ENCODE measurements around the gene GRIK2. TPM values are rescaled to one million over a fixed set of nuclear protein-coding genes. Genes with fewer than 3 reads are reported as not detected.

Gene GRIK2
- total and polyA plus RNA-seq, 3 experiments from 2014 or later = not detected

- CTCF ChIA-PET = no interaction called here
- H3K27me3 Mint-ChIP-seq = no peaks in the 10 kb centered on the region
Measured at GRCh38 chr6:101539510-101540245, 146.2 kb downstream of the GRIK2 start.

GRCh38 chr6:101541894-101542293, 148.4 kb downstream of the GRIK2 start:
- Histone ChIP-seq H3K4me1 (ENCODE audit: insufficient read depth, low read length) (no peaks in the 10 kb centered on the region), H3K4me3 (ENCODE audit: low read length) (no peak overlapping the region), H3K9me3 (ENCODE audit: low read length) (no peaks in the 10 kb centered on the region), H3K36me3 (ENCODE audit: insufficient read depth, low read length) (no peaks in the 10 kb centered on the region), H3K27me3 (ENCODE audit: insufficient read depth, low read length, poor library complexity, severe bottlenecking) (no peaks in the 10 kb centered on the region), H3K27ac (ENCODE audit: low read depth, low read length) (no peak overlapping the region)
- Mint-ChIP-seq H3K36me3 (no peaks in the 10 kb centered on the region), H3K27me3 (no peaks in the 10 kb centered on the region), H3K27ac (no peak overlapping the region), H3K4me1 (no peaks in the 10 kb centered on the region), H3K4me3 (no peak overlapping the region), H3K9me3 (peaks cover 0 to 4% (median 2%) of the 10 kb centered on the region in 5 donors)
- POLR2A ChIA-PET = no interaction called here
- CTCF ChIA-PET = no interaction called here
- DNase-seq = no peak

More at GRCh38 chr6:101539510-101540245, 146.2 kb downstream of the GRIK2 start:
- no peaks in the 10 kb centered on the region for H3K9me3 ChIP-seq (ENCODE audit: low read length)
- Mint-ChIP-seq H3K4me3 (no peak overlapping the region), H3K36me3 (no peaks in the 10 kb centered on the region), H3K4me1 (no peaks in the 10 kb centered on the region), H3K9me3 (peaks cover 0 to 4% (median 2%) of the 10 kb centered on the region in 5 donors), H3K27ac (no peak overlapping the region)
- H3K4me1 ChIP-seq (ENCODE audit: insufficient read depth, low read length) = no peaks in the 10 kb centered on the region
- no peaks in the 10 kb centered on the region for H3K27me3 ChIP-seq (ENCODE audit: insufficient read depth, low read length, poor library complexity, severe bottlenecking)
- POLR2A ChIA-PET = no interaction called here
- H3K4me3 ChIP-seq (ENCODE audit: low read length) = no peak overlapping the region
- H3K27ac ChIP-seq (ENCODE audit: low read depth, low read length) = no peak overlapping the region
- no peak for DNase-seq
- no peaks in the 10 kb centered on the region for H3K36me3 ChIP-seq (ENCODE audit: insufficient read depth, low read length)

- DNase-seq = no peak
- CTCF ChIA-PET = no interaction called here
- POLR2A ChIA-PET = no interaction called here
- Histone ChIP-seq H3K27me3 (ENCODE audit: insufficient read depth, low read length, poor library complexity, severe bottlenecking) (no peaks in the 10 kb centered on the region), H3K4me1 (ENCODE audit: insufficient read depth, low read length) (no peaks in the 10 kb centered on the region), H3K36me3 (ENCODE audit: insufficient read depth, low read length) (no peaks in the 10 kb centered on the region), H3K9me3 (ENCODE audit: low read length) (no peaks in the 10 kb centered on the region), H3K27ac (ENCODE audit: low read depth, low read length) (no peak overlapping the region), H3K4me3 (ENCODE audit: low read length) (no peak overlapping the region)
- Mint-ChIP-seq H3K4me3 (no peak overlapping the region), H3K27ac (no peak overlapping the region), H3K9me3 (peaks cover 0 to 7% (median 3%) of the 10 kb centered on the region in 5 donors), H3K27me3 (no peaks in the 10 kb centered on the region), H3K36me3 (no peaks in the 10 kb centered on the region), H3K4me1 (no peaks in the 10 kb centered on the region)
Measured at GRCh38 chr6:101543796-101544195, 150.3 kb downstream of the GRIK2 start.

DNA sequence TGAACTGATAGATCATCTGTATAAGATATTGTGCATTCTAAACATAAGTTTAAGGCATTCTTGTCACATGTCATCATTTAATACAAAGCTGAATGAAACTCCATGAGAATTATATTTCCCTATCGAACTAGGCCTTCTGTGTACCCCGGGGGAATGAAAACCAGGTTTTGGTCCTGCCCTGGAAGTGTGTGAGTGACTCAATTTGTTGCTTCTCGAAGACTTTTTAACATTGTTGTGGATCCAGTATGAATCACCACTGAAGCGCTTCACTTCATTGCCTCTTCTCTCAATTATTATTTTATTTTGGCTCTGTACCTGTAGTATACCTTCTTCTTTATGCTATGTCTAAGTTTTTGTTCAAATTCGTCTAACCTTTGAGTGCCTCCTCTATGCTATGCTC, 150.8 kb downstream of the GRIK2 start:
- ChIA-PET CTCF (no interaction called here), POLR2A (no interaction called here)
- H3K27ac Mint-ChIP-seq = no peak overlapping the region
- no peaks in the 10 kb centered on the region for H3K4me1 Mint-ChIP-seq
- no peaks in the 10 kb centered on the region for H3K36me3 Mint-ChIP-seq
- no peak overlapping the region for H3K4me3 Mint-ChIP-seq
- no peak overlapping the region for H3K4me3 ChIP-seq (ENCODE audit: low read length)
- no peaks in the 10 kb centered on the region for H3K27me3 ChIP-seq (ENCODE audit: insufficient read depth, low read length, poor library complexity, severe bottlenecking)
- no peaks in the 10 kb centered on the region for H3K27me3 Mint-ChIP-seq
- H3K36me3 ChIP-seq (ENCODE audit: insufficient read depth, low read length) = no peaks in the 10 kb centered on the region
- no peak overlapping the region for H3K27ac ChIP-seq (ENCODE audit: low read depth, low read length)
- DNase-seq = no peak
- H3K4me1 ChIP-seq (ENCODE audit: insufficient read depth, low read length) = no peaks in the 10 kb centered on the region
- H3K9me3 ChIP-seq (ENCODE audit: low read length) = no peaks in the 10 kb centered on the region
- peaks cover 0 to 10% (median 3%) of the 10 kb centered on the region in 5 donors for H3K9me3 Mint-ChIP-seq

DNA sequence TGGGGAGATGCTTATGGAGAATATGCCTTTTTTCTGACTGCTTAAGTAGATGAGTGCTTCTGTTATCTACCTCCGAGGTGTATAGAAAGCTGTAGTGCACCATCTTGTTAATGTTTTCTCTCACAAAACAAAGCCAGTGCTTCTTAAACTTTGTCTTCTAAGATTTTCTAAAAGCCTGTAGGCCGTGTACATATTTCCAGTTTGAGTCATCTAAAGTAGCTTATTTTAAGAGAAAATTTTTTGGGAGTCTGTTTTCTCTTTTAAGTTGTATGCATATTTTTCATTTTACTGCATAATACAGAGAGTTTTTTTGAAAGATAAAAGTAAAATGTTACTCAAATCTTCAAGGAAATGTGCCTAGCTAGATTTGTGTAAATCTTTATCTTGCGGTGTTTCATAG, 151.7 kb downstream of the GRIK2 start:
- H3K27me3 Mint-ChIP-seq = no peaks in the 10 kb centered on the region
- no peak overlapping the region for H3K27ac Mint-ChIP-seq
- H3K4me3 ChIP-seq (ENCODE audit: low read length) = no peak overlapping the region
- H3K4me3 Mint-ChIP-seq = no peak overlapping the region
- H3K4me1 ChIP-seq (ENCODE audit: insufficient read depth, low read length) = no peaks in the 10 kb centered on the region
- ChIA-PET CTCF (no interaction called here), POLR2A (no interaction called here)
- no peaks in the 10 kb centered on the region for H3K9me3 ChIP-seq (ENCODE audit: low read length)
- H3K9me3 Mint-ChIP-seq = peaks cover 0 to 6% (median 3%) of the 10 kb centered on the region in 5 donors
- no peak overlapping the region for H3K27ac ChIP-seq (ENCODE audit: low read depth, low read length)
- no peaks in the 10 kb centered on the region for H3K27me3 ChIP-seq (ENCODE audit: insufficient read depth, low read length, poor library complexity, severe bottlenecking)
- no peaks in the 10 kb centered on the region for H3K4me1 Mint-ChIP-seq
- no peak for DNase-seq
- H3K36me3 ChIP-seq (ENCODE audit: insufficient read depth, low read length) = no peaks in the 10 kb centered on the region
- no peaks in the 10 kb centered on the region for H3K36me3 Mint-ChIP-seq

DNA sequence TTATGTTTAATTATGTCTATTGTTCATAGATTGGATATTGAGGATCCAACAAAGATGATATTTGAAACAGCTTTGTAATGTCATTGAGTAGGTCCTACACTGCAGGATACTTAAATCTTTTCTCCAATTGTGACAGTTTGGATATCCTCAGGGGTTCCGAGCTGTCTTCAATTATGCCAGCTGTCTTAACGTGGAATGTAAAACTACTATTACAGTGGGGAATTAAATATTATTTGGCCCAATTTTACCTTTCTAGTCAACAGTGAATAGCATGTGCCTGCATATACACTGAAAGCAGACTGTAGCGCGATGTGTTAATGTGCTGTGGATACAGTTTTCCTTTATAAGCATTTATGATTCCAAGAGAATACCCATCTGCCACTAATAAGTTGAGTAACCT, 156.9 kb downstream of the GRIK2 start:
- H3K27me3 Mint-ChIP-seq = no peaks in the 10 kb centered on the region

DNA sequence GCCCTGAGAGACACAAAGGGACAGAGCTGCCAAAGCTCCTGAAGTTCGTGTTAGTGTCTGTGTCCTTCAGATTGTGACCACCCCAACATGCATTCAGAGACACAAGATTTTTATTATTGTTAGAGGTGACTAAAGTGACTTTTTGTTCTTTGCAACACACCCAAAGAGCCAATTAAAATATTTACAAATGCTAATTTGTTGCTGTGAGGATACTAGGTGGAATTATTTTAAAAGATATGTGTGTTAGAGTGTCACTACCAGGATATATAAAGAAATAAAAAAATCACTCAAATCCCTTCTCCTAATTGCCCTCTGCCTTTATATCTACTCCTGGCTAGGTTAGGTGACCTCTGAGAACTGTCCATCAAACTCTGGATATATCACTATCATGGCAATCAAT, 160.7 kb downstream of the GRIK2 start:
- Mint-ChIP-seq H3K27me3 (no peaks in the 10 kb centered on the region), H3K4me1 (no peaks in the 10 kb centered on the region), H3K4me3 (no peak overlapping the region), H3K27ac (no peak overlapping the region), H3K9me3 (peaks cover 0 to 6% (median 0%) of the 10 kb centered on the region in 5 donors), H3K36me3 (no peaks in the 10 kb centered on the region)
- H3K36me3 ChIP-seq (ENCODE audit: insufficient read depth, low read length) = no peaks in the 10 kb centered on the region
- H3K4me3 ChIP-seq (ENCODE audit: low read length) = no peak overlapping the region
- no peaks in the 10 kb centered on the region for H3K9me3 ChIP-seq (ENCODE audit: low read length)
- H3K27ac ChIP-seq (ENCODE audit: low read depth, low read length) = no peak overlapping the region
- POLR2A ChIA-PET = no interaction called here
- DNase-seq = no peak
- CTCF ChIA-PET = no interaction called here
- no peaks in the 10 kb centered on the region for H3K27me3 ChIP-seq (ENCODE audit: insufficient read depth, low read length, poor library complexity, severe bottlenecking)
- H3K4me1 ChIP-seq (ENCODE audit: insufficient read depth, low read length) = no peaks in the 10 kb centered on the region

More for the DNA sequence above, 156.9 kb downstream of the GRIK2 start:
- Histone ChIP-seq H3K4me1 (ENCODE audit: insufficient read depth, low read length) (no peaks in the 10 kb centered on the region), H3K27ac (ENCODE audit: low read depth, low read length) (no peak overlapping the region), H3K9me3 (ENCODE audit: low read length) (no peaks in the 10 kb centered on the region), H3K27me3 (ENCODE audit: insufficient read depth, low read length, poor library complexity, severe bottlenecking) (no peaks in the 10 kb centered on the region), H3K4me3 (ENCODE audit: low read length) (no peak overlapping the region), H3K36me3 (ENCODE audit: insufficient read depth, low read length) (no peaks in the 10 kb centered on the region)
- H3K4me1 Mint-ChIP-seq = no peaks in the 10 kb centered on the region
- CTCF ChIA-PET = no interaction called here
- H3K36me3 Mint-ChIP-seq = no peaks in the 10 kb centered on the region
- H3K4me3 Mint-ChIP-seq = no peak overlapping the region
- peaks cover 2 to 6% (median 3%) of the 10 kb centered on the region in 5 donors for H3K9me3 Mint-ChIP-seq
- POLR2A ChIA-PET = no interaction called here
- no peak for DNase-seq
- H3K27ac Mint-ChIP-seq = no peak overlapping the region

DNA sequence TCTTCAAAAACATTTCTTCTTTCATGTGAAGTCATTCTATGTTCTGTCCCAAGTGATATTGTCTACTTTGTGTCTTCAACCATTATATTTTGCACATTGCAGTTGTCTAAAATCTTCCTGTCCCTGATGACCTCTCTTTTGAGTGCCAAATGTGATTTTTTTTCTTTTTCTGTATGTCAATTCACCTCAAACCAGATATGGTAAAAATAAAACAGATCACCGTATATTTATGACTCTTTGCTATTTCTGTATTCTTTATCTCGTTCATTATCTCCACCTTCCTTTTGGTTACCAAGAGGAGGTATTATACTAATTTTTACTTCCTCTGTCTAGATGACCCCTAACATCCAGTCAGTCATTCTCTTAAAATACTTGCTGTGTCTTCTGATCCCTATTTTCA, 165.2 kb downstream of the GRIK2 start:
- H3K27me3 Mint-ChIP-seq = no peaks in the 10 kb centered on the region

More for the DNA sequence above, 165.2 kb downstream of the GRIK2 start:
- no peaks in the 10 kb centered on the region for H3K9me3 ChIP-seq (ENCODE audit: low read length)
- H3K4me3 ChIP-seq (ENCODE audit: low read length) = no peak overlapping the region
- DNase-seq = no peak
- no peaks in the 10 kb centered on the region for H3K27me3 ChIP-seq (ENCODE audit: insufficient read depth, low read length, poor library complexity, severe bottlenecking)
- no peaks in the 10 kb centered on the region for H3K36me3 ChIP-seq (ENCODE audit: insufficient read depth, low read length)
- H3K4me1 Mint-ChIP-seq = no peaks in the 10 kb centered on the region
- H3K9me3 Mint-ChIP-seq = peaks cover 0 to 5% (median 0%) of the 10 kb centered on the region in 5 donors
- CTCF ChIA-PET = no interaction called here
- no peaks in the 10 kb centered on the region for H3K4me1 ChIP-seq (ENCODE audit: insufficient read depth, low read length)
- H3K4me3 Mint-ChIP-seq = no peak overlapping the region
- H3K36me3 Mint-ChIP-seq = no peaks in the 10 kb centered on the region
- POLR2A ChIA-PET = no interaction called here
- no peak overlapping the region for H3K27ac Mint-ChIP-seq
- H3K27ac ChIP-seq (ENCODE audit: low read depth, low read length) = no peak overlapping the region
